Measurements from ENCODE around the gene ZFPL1.
"Not testable (repeated sequence)": the region's sequence is repeated elsewhere in the genome, so short reads cannot be mapped to it uniquely, and the experiment has no call there.

Gene ZFPL1

DNA sequence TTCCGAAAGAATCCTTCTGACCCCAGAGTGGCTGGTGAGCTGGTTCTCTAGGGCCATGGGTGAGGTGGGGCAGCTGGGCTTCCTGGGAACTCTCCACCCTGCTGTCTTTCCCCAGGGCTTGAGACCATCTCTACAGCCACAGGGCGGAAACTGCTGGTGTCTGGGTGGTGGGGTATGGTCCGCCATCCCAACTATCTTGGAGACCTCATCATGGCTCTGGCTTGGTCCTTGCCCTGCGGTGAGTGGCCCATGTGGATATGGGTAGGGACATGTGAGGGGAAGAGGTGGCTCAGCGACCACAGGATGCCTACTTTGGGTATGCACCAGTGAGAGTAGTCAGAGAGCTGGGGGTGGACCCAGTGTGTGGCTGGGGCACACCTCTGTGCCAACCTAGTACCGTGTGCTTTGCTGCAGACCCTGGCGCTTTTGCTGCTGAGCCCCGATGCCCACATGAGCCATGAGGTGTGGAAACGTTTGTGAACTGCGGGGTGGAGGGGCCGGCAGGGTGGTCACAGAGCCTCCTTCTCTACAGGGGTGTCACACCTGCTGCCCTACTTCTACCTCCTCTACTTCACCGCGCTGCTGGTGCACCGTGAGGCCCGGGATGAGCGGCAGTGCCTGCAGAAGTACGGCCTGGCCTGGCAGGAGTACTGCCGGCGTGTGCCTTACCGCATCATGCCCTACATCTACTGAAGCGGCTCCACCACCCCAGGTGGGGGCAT is 31.5 kb downstream of the ZFPL1 start:
- DNase-seq (ENCODE audit: low read depth): no peak

DNA sequence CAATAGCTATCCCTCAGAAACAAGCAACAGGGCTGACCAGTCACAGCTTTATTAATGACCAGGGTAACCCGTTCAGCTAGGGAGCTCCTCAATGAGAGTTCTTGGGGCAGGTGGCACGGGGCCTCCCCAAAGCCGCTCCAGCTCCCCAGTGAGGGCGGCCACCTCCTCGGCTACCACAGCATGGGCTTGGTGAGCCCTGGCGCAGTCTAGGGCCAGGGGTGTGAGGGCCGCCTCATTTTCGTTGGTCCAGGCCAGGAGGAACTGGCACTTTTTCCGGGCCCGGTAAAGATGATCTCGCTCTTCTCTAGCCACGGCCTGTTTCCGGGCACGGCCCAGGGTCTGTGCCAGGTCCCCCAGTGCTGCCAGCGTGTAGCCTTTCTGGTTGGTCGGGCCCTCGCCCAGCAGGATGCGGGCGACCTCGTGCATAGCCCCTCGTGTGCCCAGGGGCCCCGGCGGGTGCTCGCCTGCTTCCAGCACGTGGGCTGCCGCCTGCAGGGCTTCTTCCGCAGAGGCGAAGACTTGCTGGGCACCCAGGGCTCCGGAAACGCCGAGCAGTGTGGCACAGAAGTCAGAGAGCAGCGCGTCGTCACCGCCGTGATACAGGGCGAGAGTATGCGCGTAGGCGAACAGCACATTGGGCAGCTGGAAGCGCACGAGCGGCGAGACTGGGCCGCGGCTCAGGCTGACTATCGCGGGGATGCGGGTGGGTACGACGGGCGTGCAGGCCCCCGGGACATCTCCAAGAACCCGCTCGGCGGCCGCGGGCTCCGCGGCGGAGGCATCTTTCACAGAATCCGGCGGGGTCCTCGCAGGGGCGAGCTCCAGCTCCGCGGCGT is 32.6 kb downstream of the ZFPL1 start:
- DNase-seq (ENCODE audit: low read depth): peak; percentile 43

DNA sequence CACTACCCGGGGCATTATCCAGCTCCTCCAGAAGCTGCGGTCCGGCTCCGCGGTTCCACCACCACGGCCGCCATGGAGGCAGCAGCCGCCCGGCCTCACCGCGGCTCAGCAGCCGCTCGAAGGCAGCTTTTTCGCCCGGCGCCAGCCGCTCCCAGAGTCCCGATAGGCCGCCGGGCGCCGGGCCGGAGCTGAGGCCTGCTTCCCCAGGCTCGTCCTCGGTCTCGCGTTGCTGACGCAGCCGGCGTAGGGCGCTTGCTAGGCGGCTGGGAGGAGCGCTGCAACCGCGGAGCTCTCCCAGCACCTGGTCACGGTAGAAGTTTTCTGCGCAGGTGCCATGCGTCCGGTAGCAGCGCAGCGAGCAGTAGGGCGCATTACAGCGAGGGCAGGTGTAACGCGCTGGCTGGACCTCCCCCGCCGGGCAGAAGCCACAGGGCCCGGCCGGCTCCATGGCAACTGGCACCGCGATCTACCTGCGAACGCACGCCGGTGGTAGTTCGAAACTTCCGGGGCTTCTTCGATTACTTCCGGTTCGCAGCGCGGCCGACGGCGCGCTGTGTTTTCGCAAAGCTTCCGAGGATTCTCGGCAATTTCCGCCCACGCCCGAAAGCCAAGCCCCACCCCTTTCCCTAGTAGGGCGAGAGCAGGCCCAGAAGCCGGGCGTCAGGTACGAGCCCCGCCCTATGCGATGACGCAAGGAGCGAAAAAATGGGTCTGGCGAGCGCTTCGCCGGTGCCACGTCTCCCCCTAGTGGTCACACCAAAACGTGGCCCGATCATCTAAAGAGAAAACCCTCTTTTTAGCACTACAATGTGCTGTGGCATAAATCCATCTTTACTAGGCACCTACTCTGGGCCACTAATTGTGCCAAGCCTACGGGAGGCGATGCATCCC is 33.4 kb downstream of the ZFPL1 start, which contains the start of gene ZNHIT2:
TSS of gene ZNHIT2 (minus strand) at position 496 of the 891 bp plus-strand sequence. CDS start at position 448, 48 bp downstream.
- peak; percentile 99 for DNase-seq (ENCODE audit: low read depth)

DNA sequence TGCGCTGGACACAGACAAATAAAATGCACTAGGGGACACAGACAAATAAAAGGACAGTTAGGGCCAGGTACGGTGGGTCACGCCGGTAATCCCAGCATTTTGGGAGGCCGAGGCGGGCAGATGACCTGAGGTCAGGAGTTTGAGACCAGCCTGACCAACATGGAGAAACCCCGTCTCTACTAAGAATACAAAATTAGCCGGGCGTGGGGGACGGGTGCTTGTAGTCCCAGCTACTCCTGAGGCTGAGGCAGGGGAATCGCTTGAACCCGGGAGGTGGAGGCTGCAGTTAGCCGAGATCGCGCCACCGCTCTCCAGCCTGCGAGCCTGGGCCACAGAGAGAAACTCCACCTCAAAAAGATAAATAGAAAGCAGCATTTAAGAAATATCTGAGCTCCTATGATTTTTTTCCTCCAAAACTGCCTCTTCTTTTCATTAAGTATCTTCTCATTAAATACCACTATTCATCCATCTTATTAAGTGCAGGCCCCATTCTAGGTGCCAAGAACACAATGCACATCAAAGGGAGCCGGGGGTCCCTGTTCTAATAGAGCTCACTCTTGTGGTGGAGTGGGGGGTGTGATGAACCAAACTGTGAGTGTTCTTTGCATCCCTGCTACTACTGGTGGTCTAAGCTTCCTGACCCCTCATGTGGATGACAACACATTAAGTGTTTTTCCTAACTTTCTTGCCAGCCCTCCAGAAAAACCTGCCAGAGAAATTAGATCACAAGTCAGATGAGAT is 34.2 kb downstream of the ZFPL1 start:
- DNase-seq (ENCODE audit: low read depth): no peak

DNA sequence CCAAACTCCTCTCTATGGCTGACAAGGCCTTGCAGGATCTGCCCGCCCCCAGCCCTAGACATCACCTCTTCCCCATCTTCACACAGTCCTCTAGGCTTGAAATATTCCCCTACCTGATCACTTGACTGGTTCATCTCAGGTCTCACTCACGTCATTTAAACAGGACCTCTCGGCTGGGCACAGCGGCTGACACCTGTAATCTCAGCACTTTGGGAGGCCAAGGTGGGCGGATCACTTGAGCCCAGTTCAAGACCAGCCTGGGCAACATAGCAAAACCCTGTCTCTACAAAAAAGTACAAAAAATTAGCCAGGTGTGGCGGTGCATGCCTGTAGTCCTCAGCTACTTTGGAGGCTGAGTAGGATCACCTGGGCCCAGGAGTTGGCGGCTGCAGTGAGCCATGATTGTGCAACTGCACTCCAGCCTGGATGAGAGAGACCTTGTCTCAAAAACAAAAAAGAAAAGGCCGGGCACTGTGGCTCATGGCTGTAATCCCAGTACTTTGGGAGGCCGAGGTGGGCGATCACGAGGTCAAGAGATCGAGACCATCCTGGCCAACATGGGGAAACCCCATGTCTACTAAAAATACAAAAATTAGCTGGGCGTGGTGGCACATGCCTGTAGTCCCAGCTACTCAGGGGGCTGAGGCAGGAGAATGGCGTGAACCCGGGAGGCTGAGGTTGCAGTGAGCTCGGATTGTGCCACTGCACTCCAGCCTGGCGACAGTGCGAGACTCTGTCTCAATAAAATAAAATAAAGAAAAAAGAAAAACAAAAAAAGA is 35.1 kb downstream of the ZFPL1 start:
- not testable (repeated sequence) for DNase-seq (ENCODE audit: low read depth)

DNA sequence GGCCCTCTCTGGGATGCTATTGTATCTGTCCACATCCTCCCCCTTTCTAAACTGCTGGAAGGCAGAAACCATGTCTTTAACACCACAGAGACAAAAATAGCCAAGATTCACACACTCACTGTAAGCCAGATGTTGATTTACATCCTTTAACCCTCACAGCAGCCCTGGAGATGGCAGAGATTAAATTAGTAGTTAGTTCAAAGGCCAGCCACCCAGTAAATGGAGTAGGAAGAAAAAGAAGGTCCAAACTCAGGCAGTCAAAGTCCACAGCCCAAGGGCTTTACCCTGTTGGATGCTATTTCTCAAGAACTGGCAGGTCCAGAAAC is 35.6 kb downstream of the ZFPL1 start:
- no peak for DNase-seq (ENCODE audit: low read depth)

DNA sequence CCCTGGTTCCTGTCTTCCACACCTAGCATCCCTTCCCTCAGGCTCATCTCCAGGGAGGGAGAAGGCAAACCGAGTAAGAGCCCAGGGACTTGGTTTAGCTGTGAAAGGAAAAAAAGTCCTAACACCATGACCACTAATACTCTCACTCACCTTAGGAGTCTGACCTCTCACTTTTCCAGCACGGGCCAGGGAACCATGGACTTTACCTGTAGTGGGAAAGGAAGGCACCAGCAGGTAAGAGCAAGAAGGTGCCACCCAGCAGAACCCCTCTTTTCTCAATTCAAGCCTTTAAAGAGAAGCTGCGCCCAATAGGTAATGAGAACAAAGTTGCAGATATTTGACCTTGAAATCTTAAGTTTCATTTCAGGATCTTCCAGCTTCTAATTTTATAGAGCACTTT is 36.8 kb downstream of the ZFPL1 start:
- DNase-seq (ENCODE audit: low read depth): no peak

DNA sequence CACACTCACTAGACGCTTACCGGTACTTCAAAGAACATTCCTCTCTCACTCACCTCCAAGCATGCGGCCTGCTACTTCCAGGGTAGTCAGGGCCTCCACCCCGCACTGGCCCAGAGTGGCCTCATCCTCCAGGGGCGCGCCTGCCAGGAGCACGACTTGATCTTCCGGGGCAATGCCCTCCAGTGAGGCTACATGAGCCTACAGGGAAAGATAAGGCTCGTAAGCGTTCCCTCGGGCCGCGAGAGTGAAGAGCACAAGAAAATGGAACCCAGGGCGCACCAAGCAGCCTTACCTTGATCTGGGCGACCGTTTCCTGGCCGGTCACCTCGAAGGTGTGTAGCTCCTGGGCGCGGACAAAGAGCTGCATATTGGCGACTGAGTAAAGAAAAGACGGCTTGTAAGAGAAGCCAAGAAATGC is 37.4 kb downstream of the ZFPL1 start:
- no peak for DNase-seq (ENCODE audit: low read depth)

DNA sequence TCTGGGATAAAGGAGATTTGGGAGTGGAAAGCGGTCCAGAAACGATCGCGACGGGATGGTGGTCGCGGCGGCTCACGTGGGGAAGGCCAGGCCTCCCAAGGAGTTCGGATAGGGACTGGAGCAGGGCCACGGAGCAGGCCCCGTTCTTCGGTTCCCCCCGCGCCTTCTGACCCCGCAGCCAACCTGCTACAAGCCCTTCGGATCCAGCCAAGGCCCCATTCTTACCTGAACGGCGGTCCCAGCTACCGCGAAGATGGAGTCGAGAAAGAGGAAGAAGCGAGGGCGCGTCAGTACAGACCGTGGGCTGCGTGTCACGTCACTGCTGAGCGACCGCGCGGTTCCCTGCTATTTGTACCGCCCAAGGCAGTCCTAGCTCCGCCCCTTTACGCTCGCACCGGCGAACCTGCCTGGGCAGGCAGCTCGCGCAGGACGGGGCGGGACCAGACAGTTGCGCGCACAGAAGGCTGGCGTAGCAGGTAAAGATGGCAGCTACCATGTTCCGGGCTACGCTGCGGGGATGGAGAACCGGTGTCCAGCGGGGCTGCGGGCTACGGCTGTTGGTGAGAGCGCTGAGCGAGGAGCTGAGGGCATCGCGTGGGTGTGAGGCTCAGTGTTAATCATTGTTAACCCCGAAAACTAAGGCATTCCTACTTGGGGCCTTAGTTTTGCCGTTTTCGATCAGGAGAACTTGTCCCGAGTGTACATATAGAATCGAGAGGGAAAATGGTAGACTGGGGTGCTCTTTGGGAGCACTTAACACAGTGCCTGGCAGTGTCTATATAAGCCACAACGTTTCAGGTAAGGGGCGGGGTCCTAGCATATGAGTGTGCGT is 38.1 kb downstream of the ZFPL1 start, which contains the start of the genes FAU and MRPL49:
TSS of gene FAU (minus strand) at position 270 of the 832 bp plus-strand sequence. CDS start 321 bp downstream, outside the sequence.
TSS of gene MRPL49 (plus strand) at position 457 of the 832 bp plus-strand sequence. CDS start at position 483, 26 bp downstream.
- peak; percentile 98 for DNase-seq (ENCODE audit: low read depth)

DNA sequence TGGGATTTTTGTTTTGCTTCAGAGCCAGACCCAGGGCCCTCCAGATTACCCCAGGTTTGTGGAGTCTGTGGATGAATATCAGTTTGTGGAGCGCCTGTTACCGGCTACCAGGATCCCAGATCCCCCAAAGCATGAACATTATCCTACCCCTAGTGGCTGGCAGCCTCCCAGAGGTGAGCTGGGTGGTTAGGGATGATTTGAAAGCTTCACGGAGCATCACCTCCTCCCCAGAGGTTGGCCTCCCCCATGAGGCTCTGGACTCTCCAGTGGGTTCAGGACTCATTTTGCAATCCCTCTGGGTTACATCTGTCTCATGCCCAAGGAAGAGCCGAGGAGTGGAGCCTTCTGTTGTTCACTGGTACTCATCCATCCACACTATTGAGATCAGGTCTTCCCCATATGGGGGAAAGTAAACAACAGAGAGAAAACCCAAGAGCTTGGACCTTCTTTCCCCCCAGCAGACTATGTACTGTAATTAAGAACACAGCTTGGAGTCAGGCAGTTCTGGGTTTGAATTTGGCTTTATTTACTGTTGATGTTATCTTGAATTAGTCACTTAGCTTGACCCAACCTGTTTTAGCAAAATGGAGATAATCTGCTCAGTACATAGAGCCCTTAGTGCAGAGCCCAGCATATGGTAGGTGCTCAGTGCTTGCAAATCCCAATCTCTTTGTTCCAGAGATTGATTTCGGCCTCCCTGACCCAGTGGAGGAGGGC is 40.6 kb downstream of the ZFPL1 start:
- DNase-seq (ENCODE audit: low read depth): no peak

DNA sequence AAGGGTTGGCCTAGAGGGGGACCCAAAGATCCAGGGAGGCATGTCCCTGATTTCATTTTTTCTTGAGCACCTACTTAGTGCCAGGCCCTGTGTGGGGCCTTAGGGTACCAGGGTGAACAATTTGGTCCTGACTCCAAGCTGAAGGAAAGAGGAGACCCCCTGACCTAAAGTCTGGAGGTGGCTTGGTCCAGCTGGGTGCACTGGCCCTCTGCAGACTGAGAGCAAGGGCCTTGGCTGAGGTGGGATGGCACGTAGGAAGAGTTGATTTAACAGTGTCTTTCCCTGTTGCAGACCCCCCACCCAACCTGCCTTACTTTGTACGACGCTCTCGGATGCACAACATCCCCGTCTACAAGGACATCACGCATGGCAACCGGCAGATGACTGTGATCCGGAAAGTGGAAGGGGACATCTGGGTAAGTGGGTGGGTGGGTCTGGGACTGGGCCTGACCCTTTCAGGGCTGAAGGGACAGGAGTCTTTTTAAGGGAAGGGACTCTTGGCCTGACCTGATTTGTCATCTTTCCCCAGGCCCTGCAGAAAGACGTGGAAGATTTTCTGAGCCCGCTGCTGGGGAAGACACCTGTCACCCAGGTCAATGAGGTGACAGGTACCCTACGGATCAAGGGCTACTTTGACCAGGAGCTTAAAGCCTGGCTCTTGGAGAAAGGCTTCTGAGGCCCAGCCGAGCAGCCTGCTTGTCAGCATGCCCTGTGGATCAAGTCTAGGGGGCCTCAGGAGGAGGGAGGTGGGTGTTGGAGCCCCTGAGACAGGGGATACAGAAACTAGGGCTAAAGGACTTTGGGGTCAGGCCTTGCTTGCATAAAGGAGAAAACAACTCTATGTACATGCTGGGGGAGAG is 41.4 kb downstream of the ZFPL1 start:
- no peak for DNase-seq (ENCODE audit: low read depth)

DNA sequence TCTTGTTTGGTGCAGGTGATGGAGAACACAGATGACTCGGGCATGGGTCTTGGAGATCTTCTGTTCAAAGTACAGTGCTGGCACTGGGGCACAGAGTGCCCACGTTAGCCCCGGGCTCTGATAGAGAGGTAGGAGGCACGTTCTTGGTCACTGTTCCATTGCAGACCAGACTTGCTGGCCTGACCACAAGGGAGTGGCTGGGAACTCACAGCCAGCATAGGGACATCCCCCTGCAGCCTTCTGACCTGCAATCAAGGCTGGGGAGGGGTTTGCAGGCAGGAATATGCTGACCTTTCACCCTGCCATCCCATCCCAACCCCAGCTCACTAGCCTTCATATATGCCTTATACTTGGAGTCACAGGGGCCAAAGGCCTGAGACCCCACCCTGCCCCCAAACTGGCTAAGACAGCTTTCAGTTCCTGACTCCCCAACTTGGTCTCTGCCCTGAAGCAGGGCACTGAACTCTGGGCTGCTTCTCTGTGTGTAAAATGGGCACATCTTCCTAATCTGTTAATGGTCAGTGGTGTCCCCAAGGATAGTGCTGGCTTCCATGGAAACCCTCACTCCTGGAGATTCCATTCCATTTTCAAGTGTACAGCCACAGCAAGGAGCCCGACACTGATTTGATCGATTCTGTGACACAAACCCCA is 42.7 kb downstream of the ZFPL1 start:
- DNase-seq (ENCODE audit: low read depth): no peak

DNA sequence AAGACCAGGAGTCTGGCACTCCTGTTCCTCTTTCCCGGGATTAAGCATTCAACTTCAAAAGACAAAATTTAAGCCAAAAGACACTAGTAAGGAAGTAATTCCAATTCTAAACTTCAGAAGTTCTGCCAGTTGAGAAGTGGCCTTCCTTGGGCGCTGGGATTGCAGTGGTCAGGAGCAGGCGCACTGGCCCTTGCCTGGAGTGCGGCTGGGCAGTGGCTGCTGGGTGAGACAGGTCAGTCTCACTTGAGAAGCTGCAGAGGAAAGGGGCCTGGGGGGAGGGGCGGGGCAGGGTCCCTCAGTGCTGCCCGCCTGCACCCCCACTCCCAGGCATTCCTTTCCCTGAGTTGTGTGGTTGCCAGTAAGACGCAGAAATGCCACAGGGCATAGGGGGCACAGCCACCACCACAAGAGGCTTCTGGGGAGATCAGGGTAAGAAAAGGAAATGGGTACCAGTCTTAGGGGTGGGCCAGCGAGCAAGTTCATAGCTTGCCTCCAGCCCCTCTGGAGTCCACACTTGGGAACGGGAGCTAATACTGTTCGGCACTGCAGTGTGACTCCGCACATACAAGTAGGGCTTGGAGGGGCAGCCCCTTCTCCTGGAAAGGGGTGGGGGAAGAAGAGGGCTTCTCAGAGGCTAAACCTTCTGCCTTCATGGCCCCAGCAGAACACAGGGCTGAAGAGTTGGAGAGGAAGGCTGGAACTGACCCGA is 43.6 kb downstream of the ZFPL1 start:
- DNase-seq (ENCODE audit: low read depth): no peak

DNA sequence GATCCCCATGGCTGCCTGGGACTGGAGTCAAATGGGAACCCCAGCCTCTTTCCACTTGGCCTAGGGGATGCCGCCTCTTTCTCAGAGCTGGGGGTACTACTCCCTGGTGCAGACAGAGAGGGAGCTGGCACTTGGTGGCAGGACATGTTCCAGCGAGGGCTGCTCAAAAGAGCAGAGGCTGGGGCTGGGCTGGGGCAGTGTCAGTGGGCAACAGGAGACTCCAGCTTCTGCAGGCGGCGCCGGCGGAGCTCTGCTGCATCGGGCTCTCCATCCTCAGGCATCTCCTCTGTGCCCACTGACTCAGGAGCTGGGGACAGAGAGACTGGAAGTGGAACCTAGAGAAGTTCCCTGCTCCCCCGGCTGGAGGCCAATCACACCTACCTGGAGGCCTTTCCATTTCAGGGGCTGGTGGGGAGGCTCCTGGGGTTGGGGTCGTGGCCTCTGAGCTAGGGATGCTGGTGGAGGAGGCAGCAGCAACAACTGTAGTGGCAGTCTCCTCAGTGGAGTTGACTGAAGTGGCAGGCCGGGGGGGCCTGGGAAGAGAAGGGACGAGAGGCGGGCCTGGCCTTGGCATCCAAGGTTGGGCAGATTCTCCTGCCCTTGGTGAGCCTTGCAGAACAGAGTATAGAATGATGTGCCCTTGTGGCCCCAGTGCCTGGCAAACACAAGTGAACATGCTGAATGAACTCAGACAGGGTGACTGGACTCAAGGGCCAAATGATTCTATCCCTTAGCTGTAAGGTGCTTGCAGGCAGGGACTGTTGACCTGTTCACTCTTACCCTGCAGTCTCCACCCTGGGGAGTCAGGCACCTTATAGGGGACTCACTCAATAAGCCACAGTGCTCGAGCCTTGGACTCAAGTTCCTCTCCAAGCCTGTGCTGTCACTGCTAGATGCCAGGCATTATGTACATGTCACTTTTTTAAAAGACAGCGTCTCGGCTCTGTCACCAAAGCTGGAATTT is 44.4 kb downstream of the ZFPL1 start:
- no peak for DNase-seq (ENCODE audit: low read depth)

DNA sequence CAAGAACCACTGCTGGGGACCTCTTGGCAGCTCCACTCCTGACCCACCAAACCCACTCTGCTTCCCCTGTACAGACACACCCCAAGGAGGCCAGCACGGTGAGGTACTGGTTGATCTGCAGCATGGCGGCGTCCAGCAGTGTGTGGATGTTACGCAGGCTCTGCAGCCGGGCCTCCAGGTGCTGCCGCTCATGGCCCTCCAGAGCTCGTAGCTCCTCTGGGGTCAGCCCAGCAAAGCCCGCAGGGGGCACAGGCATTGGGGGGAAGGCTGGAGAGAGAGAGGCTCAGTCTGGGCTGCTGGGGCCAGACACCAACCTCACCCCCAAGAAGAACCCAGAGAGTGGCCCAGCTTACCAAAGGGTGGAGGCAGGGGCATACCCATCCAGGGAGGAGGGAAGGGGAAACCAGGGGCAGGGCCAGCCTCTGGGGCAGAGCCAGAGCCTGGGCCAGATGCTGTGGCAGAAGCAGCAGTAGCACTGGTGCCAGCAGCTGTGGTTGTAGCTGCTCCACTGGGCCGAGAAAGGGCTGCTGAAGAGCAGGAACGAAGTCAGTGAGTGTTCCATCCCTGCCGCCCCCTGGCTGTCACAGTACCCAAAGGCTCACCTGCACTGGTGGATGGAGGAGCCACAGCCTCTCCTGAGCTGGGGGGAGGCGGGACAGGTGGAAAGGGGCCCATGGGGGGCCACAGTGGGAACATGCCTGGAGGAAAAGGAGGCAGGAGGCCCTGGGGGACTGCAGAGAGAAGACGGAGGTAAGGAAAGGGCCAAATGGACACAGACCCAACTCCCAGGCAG is 45.8 kb downstream of the ZFPL1 start:
- no peak for DNase-seq (ENCODE audit: low read depth)
